ENCODE results near the gene ME3.

The ME3 gene

GRCh38 chr11:86606270-86606835, 66.1 kb downstream of the ME3 start:
- H3K4me3 Mint-ChIP-seq, result no peak overlapping the region
- no peaks in the 10 kb centered on the region for H3K9me3 Mint-ChIP-seq
- H3K27me3 Mint-ChIP-seq, result peaks cover 8% of the 10 kb centered on the region
- peaks cover 14% of the 10 kb centered on the region for H3K4me1 Mint-ChIP-seq (ENCODE audit: low read depth)
- H3K36me3 Mint-ChIP-seq (ENCODE audit: low read depth), result no peaks in the 10 kb centered on the region
- no peak overlapping the region for H3K27ac Mint-ChIP-seq

GRCh38 chr11:86596861-86597586, 75.4 kb downstream of the ME3 start:
- Mint-ChIP-seq H3K4me1 (ENCODE audit: low read depth) (peaks cover 29% of the 10 kb centered on the region), H3K36me3 (ENCODE audit: low read depth) (no peaks in the 10 kb centered on the region), H3K4me3 (no peak overlapping the region), H3K9me3 (no peaks in the 10 kb centered on the region), H3K27me3 (peaks cover 4% of the 10 kb centered on the region), H3K27ac (no peak overlapping the region)

GRCh38 chr11:86595955-86596354, 76.5 kb downstream of the ME3 start:
- no peaks in the 10 kb centered on the region for H3K9me3 Mint-ChIP-seq
- H3K36me3 Mint-ChIP-seq (ENCODE audit: low read depth), result no peaks in the 10 kb centered on the region
- H3K4me3 Mint-ChIP-seq, result no peak overlapping the region
- H3K27ac Mint-ChIP-seq, result no peak overlapping the region
- H3K27me3 Mint-ChIP-seq, result peaks cover 4% of the 10 kb centered on the region
- H3K4me1 Mint-ChIP-seq (ENCODE audit: low read depth), result peaks cover 39% of the 10 kb centered on the region

- peaks cover 4% of the 10 kb centered on the region for H3K27me3 Mint-ChIP-seq
- H3K36me3 Mint-ChIP-seq (ENCODE audit: low read depth), result no peaks in the 10 kb centered on the region
- peaks cover 39% of the 10 kb centered on the region for H3K4me1 Mint-ChIP-seq (ENCODE audit: low read depth)
- H3K4me3 Mint-ChIP-seq, result no peak overlapping the region
- H3K27ac Mint-ChIP-seq, result no peak overlapping the region
- H3K9me3 Mint-ChIP-seq, result no peaks in the 10 kb centered on the region
Measured at GRCh38 chr11:86595451-86595850, 77.0 kb downstream of the ME3 start.

- H3K36me3 Mint-ChIP-seq (ENCODE audit: low read depth), result no peaks in the 10 kb centered on the region
- H3K27ac Mint-ChIP-seq, result no peak overlapping the region
- peaks cover 39% of the 10 kb centered on the region for H3K4me1 Mint-ChIP-seq (ENCODE audit: low read depth)
Measured at GRCh38 chr11:86594746-86595145, 77.7 kb downstream of the ME3 start.

GRCh38 chr11:86593833-86594232, 78.6 kb downstream of the ME3 start:
- Mint-ChIP-seq H3K4me1 (ENCODE audit: low read depth) (peaks cover 39% of the 10 kb centered on the region), H3K27ac (no peak overlapping the region), H3K4me3 (no peak overlapping the region), H3K9me3 (no peaks in the 10 kb centered on the region), H3K36me3 (ENCODE audit: low read depth) (no peaks in the 10 kb centered on the region), H3K27me3 (no peaks in the 10 kb centered on the region)

More at GRCh38 chr11:86594746-86595145, 77.7 kb downstream of the ME3 start:
- no peak overlapping the region for H3K4me3 Mint-ChIP-seq
- H3K27me3 Mint-ChIP-seq, result peaks cover 4% of the 10 kb centered on the region
- H3K9me3 Mint-ChIP-seq, result no peaks in the 10 kb centered on the region

GRCh38 chr11:86592659-86593451, 79.6 kb downstream of the ME3 start:
- H3K36me3 Mint-ChIP-seq (ENCODE audit: low read depth), result no peaks in the 10 kb centered on the region
- no peaks in the 10 kb centered on the region for H3K27me3 Mint-ChIP-seq
- H3K4me3 Mint-ChIP-seq, result no peak overlapping the region
- H3K9me3 Mint-ChIP-seq, result no peaks in the 10 kb centered on the region
- peak overlapping the region; percentile 76 for H3K27ac Mint-ChIP-seq
- H3K4me1 Mint-ChIP-seq (ENCODE audit: low read depth), result peaks cover 39% of the 10 kb centered on the region

- no peak overlapping the region for H3K4me3 Mint-ChIP-seq
- H3K27me3 Mint-ChIP-seq, result no peaks in the 10 kb centered on the region
- no peaks in the 10 kb centered on the region for H3K36me3 Mint-ChIP-seq (ENCODE audit: low read depth)
- peaks cover 39% of the 10 kb centered on the region for H3K4me1 Mint-ChIP-seq (ENCODE audit: low read depth)
- H3K9me3 Mint-ChIP-seq, result no peaks in the 10 kb centered on the region
- peak overlapping the region; percentile 76 for H3K27ac Mint-ChIP-seq
Measured at GRCh38 chr11:86592047-86592591, 80.3 kb downstream of the ME3 start.

GRCh38 chr11:86591631-86592030, 80.8 kb downstream of the ME3 start:
- Mint-ChIP-seq H3K36me3 (ENCODE audit: low read depth) (no peaks in the 10 kb centered on the region), H3K27me3 (no peaks in the 10 kb centered on the region), H3K9me3 (no peaks in the 10 kb centered on the region), H3K4me3 (no peak overlapping the region), H3K4me1 (ENCODE audit: low read depth) (peaks cover 39% of the 10 kb centered on the region), H3K27ac (no peak overlapping the region)

- Mint-ChIP-seq H3K36me3 (ENCODE audit: low read depth) (no peaks in the 10 kb centered on the region), H3K27me3 (no peaks in the 10 kb centered on the region), H3K4me1 (ENCODE audit: low read depth) (peaks cover 39% of the 10 kb centered on the region), H3K27ac (peak overlapping the region; percentile 22), H3K4me3 (no peak overlapping the region), H3K9me3 (no peaks in the 10 kb centered on the region)
Measured at GRCh38 chr11:86589856-86590589, 82.4 kb downstream of the ME3 start.

GRCh38 chr11:86589204-86589603, 83.2 kb downstream of the ME3 start:
- Mint-ChIP-seq H3K4me1 (ENCODE audit: low read depth) (peaks cover 32% of the 10 kb centered on the region), H3K36me3 (ENCODE audit: low read depth) (no peaks in the 10 kb centered on the region), H3K27ac (no peak overlapping the region), H3K4me3 (no peak overlapping the region), H3K27me3 (no peaks in the 10 kb centered on the region), H3K9me3 (no peaks in the 10 kb centered on the region)

GRCh38 chr11:86588566-86589090, 83.8 kb downstream of the ME3 start:
- peaks cover 26% of the 10 kb centered on the region for H3K4me1 Mint-ChIP-seq (ENCODE audit: low read depth)
- no peaks in the 10 kb centered on the region for H3K36me3 Mint-ChIP-seq (ENCODE audit: low read depth)
- peaks cover 5% of the 10 kb centered on the region for H3K27me3 Mint-ChIP-seq
- no peak overlapping the region for H3K4me3 Mint-ChIP-seq
- H3K27ac Mint-ChIP-seq, result no peak overlapping the region
- no peaks in the 10 kb centered on the region for H3K9me3 Mint-ChIP-seq

GRCh38 chr11:86587264-86588193, 84.9 kb downstream of the ME3 start:
- Mint-ChIP-seq H3K27me3 (peaks cover 5% of the 10 kb centered on the region), H3K36me3 (ENCODE audit: low read depth) (no peaks in the 10 kb centered on the region), H3K4me3 (no peak overlapping the region), H3K9me3 (no peaks in the 10 kb centered on the region), H3K4me1 (ENCODE audit: low read depth) (peaks cover 15% of the 10 kb centered on the region), H3K27ac (no peak overlapping the region)
